Tibial nerve (tissue), 4 donors: ENCODE data around the gene C1orf116. TPM values are rescaled to one million over a fixed set of nuclear protein-coding genes. Genes with fewer than 3 reads are reported as not detected.

Experiments
- DNase-seq, 2 donors: peaks; one replicate each; pipeline ENCODE4 v3.0.0-alpha.2; 2019; ENCODE audit warnings: low spot score in 2 of 2
- H3K27ac ChIP-seq, 4 donors: fragments of 200-600 bp; sonication (generic) in 3 of 4; one replicate each; pipeline ENCODE4 v1.5.1; 2017 to 2019; ENCODE audit warnings: mild to moderate bottlenecking in 1 of 4
- H3K27me3 ChIP-seq, 2 donors: fragments of 200-600 bp; sonication (generic) in 1 of 2; one replicate each; pipeline versions ENCODE4 v1.5.1 to v1.6.0; 2017 to 2019
- H3K36me3 ChIP-seq, 3 donors: fragments of 200-600 bp; sonication (generic); one replicate each; pipeline ENCODE4 v1.5.1; 2018 to 2019
- H3K4me1 ChIP-seq, 4 donors: fragments of 200-600 bp; sonication (generic) in 3 of 4; one replicate each; pipeline ENCODE4 v1.5.1; 2017 to 2019
- H3K4me3 ChIP-seq, 4 donors: fragments of 200-600 bp; sonication (generic) in 3 of 4; one replicate each; pipeline ENCODE4 v1.5.1; 2017 to 2019; ENCODE audit warnings: mild to moderate bottlenecking in 1 of 4, moderate library complexity in 1 of 4
- H3K9me3 ChIP-seq, 4 donors: fragments of 200-600 bp; sonication (generic) in 3 of 4; one replicate each; pipeline ENCODE4 v1.5.1; 2017 to 2019
- CTCF ChIP-seq, 5 experiments: fragments of 200-600 bp in 3 of 5; fragments of 450-650 bp in 2 of 5; sonication (generic) in 3 of 5; IDR thresholded peaks; one replicate each; pipeline ENCODE4 v1.5.1; 2016 to 2019; ENCODE audit warnings: antibody characterized with exemption in 5 of 5, mild to moderate bottlenecking in 3 of 5, moderate library complexity in 2 of 5
- EP300 ChIP-seq, 2 donors: sonication (generic); formaldehyde crosslinking; IDR thresholded peaks; one replicate each; pipeline ENCODE4 v1.6.1; 2017; ENCODE audit warnings: antibody characterized with exemption in 2 of 2, mild to moderate bottlenecking in 1 of 2
- POLR2A ChIP-seq, 2 donors: fragments of 450-650 bp; IDR thresholded peaks; one replicate each; pipeline ENCODE4 v1.6.1; 2017; ENCODE audit warnings: antibody characterized with exemption in 2 of 2, mild to moderate bottlenecking in 2 of 2, moderate library complexity in 2 of 2
- WGBS, 2 donors: methylation state at CpG; one replicate each; pipeline ENCODE4 v1.1.5; 2018; 5-methylcytosine and 5-hydroxymethylcytosine counted together
- total RNA-seq, 4 donors: library from RNA; depleted of rRNA; stranded (reverse); fragments of >200 nt; gene quantifications; one replicate each; pipeline ENCODE4 v1.1.0, GENCODE V29; 2016

Gene C1orf116
- total RNA-seq, 4 donors from 2014 or later = 0.44 TPM; not detected in 3

- DNase-seq = no peak
- no peaks in the 10 kb centered on the region for H3K36me3 ChIP-seq
- H3K27me3 ChIP-seq = no peaks in the 10 kb centered on the region
- TF ChIP-seq POLR2A (IDR thresholded peaks at IDR 0.05) (no peak), EP300 (IDR thresholded peaks at IDR 0.05) (no peak), CTCF (IDR thresholded peaks at IDR 0.05) (peak in 3 of 5 experiments; percentile 18 to 26 (median 18))
- H3K9me3 ChIP-seq = no peaks in the 10 kb centered on the region
- H3K4me3 ChIP-seq = no peak overlapping the region
- no peaks in the 10 kb centered on the region for H3K4me1 ChIP-seq
- no peak overlapping the region for H3K27ac ChIP-seq
- WGBS, 2 donors = 79 to 82% methylated on average over 3 of the region's 3 CpGs
Observed at GRCh38 chr1:206979379-206980043, 53.0 kb downstream of the C1orf116 start.

GRCh38 chr1:206978259-206978658 lies 54.3 kb downstream of the C1orf116 start:
- 84 to 93% methylated on average over 7 of the region's 7 CpGs for WGBS, 2 donors
- Histone ChIP-seq H3K9me3 (no peaks in the 10 kb centered on the region), H3K27ac (no peak overlapping the region), H3K36me3 (no peaks in the 10 kb centered on the region), H3K27me3 (no peaks in the 10 kb centered on the region), H3K4me3 (no peak overlapping the region), H3K4me1 (no peaks in the 10 kb centered on the region)
- DNase-seq = no peak
- no peak for TF ChIP-seq CTCF (IDR thresholded peaks at IDR 0.05)
- TF ChIP-seq EP300 (IDR thresholded peaks at IDR 0.05) = no peak

GRCh38 chr1:206975306-206975705 lies 57.2 kb downstream of the C1orf116 start:
- no peaks in the 10 kb centered on the region for H3K9me3 ChIP-seq
- no peaks in the 10 kb centered on the region for H3K36me3 ChIP-seq
- no peaks in the 10 kb centered on the region for H3K4me1 ChIP-seq
- H3K27ac ChIP-seq = no peak overlapping the region
- WGBS, 2 donors = 75 to 85% methylated on average over 1 of the region's 1 CpG
- no peak for DNase-seq
- TF ChIP-seq POLR2A (IDR thresholded peaks at IDR 0.05) (no peak), CTCF (IDR thresholded peaks at IDR 0.05) (no peak), EP300 (IDR thresholded peaks at IDR 0.05) (no peak)
- H3K4me3 ChIP-seq = no peak overlapping the region
- H3K27me3 ChIP-seq = no peaks in the 10 kb centered on the region

- no peaks in the 10 kb centered on the region for H3K36me3 ChIP-seq
Observed at GRCh38 chr1:206974140-206974539, 58.4 kb downstream of the C1orf116 start.

More at GRCh38 chr1:206974140-206974539, 58.4 kb downstream of the C1orf116 start:
- H3K9me3 ChIP-seq = no peaks in the 10 kb centered on the region
- no peak overlapping the region for H3K27ac ChIP-seq
- DNase-seq = no peak
- WGBS, 2 donors = 83 to 85% methylated on average over 3 of the region's 3 CpGs
- H3K4me1 ChIP-seq = no peaks in the 10 kb centered on the region
- no peaks in the 10 kb centered on the region for H3K27me3 ChIP-seq
- no peak overlapping the region for H3K4me3 ChIP-seq
- TF ChIP-seq EP300 (IDR thresholded peaks at IDR 0.05) (no peak), POLR2A (IDR thresholded peaks at IDR 0.05) (no peak), CTCF (IDR thresholded peaks at IDR 0.05) (no peak)
